GM21825 (cell line): Measurements from ENCODE around the gene INPP5A.

Experiments used
- ATAC-seq: cut with Tn5 transposase; IDR thresholded peaks from one replicate; pipeline ENCODE4 v1.9.1; 2021; ENCODE audit warnings: mild to moderate bottlenecking, moderate library complexity; ENCODE audit not compliant: unreplicated experiment

INPP5A gene

GRCh38 chr10:132654708-132655661 is 117.4 kb downstream of the INPP5A start:
- ATAC-seq, result no peak

- no peak for ATAC-seq
Observed at GRCh38 chr10:132655735-132656134, 118.1 kb downstream of the INPP5A start.

GRCh38 chr10:132656283-132657126 is 118.9 kb downstream of the INPP5A start:
- ATAC-seq, result no peak

GRCh38 chr10:132657127-132657706 is 119.6 kb downstream of the INPP5A start:
- ATAC-seq, result no peak

GRCh38 chr10:132657748-132658147 is 120.2 kb downstream of the INPP5A start:
- no peak for ATAC-seq

- ATAC-seq, result no peak
Observed at GRCh38 chr10:132658546-132659205, 121.1 kb downstream of the INPP5A start.

GRCh38 chr10:132659206-132660091 is 121.9 kb downstream of the INPP5A start:
- ATAC-seq, result no peak

GRCh38 chr10:132660385-132660784 is 122.8 kb downstream of the INPP5A start:
- ATAC-seq, result no peak

- no peak for ATAC-seq
Observed at GRCh38 chr10:132662186-132662920, 124.8 kb downstream of the INPP5A start.

- no peak for ATAC-seq
Observed at GRCh38 chr10:132663666-132664365, 126.2 kb downstream of the INPP5A start.

GRCh38 chr10:132664407-132664806 is 126.8 kb downstream of the INPP5A start:
- ATAC-seq, result no peak

GRCh38 chr10:132664883-132665282 is 127.3 kb downstream of the INPP5A start:
- no peak for ATAC-seq

- ATAC-seq, result no peak
Observed at GRCh38 chr10:132665946-132666704, 128.5 kb downstream of the INPP5A start.

- ATAC-seq, result no peak
Observed at GRCh38 chr10:132666705-132667341, 129.2 kb downstream of the INPP5A start.

- ATAC-seq, result no peak
Observed at GRCh38 chr10:132667342-132668047, 129.9 kb downstream of the INPP5A start.

- no peak for ATAC-seq
Observed at GRCh38 chr10:132668048-132668394, 130.4 kb downstream of the INPP5A start.
